ENCODE data around the gene KIRREL3. TPM values are rescaled to one million over a fixed set of nuclear protein-coding genes. Genes with fewer than 3 reads are reported as not detected.

KIRREL3 gene
- total RNA-seq, 5 donors from 2014 or later (not counting 1 experiment from before 2014, with no cell fraction given) = not detected

DNA sequence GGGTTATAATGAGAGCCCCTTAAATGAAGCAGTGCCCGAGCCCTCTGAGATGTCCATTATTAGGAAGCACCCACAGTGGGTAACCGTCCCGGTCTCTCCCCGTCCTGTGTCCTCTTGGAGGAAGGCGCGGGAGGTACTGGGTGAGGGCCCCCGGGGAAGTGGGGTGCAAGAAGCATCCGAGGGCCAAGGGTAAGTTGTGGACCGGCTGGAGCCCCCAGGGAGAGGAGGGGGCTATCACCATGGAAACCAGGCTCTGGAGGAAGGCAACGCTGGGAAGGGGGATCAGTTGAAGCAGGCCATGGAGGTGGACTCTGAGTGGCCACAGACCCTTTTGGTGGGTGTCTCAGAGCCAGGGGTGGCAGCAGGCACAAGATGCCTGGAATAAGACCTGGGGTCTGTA lies 471.5 kb downstream of the KIRREL3 start:
- H3K27ac ChIP-seq (ENCODE audit: low read length) = no peak overlapping the region
- H3K27me3 ChIP-seq (replicated peaks in 1 of 2; ENCODE audit: control insufficient read depth in 2 of 2, extremely low read depth in 1 of 2, insufficient read depth in 2 of 2, low read length in 1 of 2) = peaks cover 0 to 17% of the 10 kb centered on the region in 2 experiments
- H3K4me1 ChIP-seq (ENCODE audit: control insufficient read depth in 1 of 2, extremely low read depth in 1 of 2, insufficient read depth in 2 of 2, low read length in 2 of 2) = no peaks in the 10 kb centered on the region
- WGBS (ENCODE audit: insufficient coverage) = 70% methylated on average over 9 of the region's 10 CpGs
- ChIA-PET POLR2A (no interaction called here), CTCF (no interaction called here)
- no peaks in the 10 kb centered on the region for H3K36me3 ChIP-seq (ENCODE audit: control insufficient read depth in 2 of 2, extremely low read depth in 1 of 2, insufficient read depth in 1 of 2, low read length in 1 of 2)
- H3K4me3 ChIP-seq (ENCODE audit: control insufficient read depth in 1 of 2, extremely low read depth in 1 of 2, low read length in 1 of 2) = no peak overlapping the region
- H3K27ac Mint-ChIP-seq = no peak overlapping the region
- DNase-seq (no peak), ATAC-seq (replicated peaks in 1 of 4) (no peak)
- no peaks in the 10 kb centered on the region for H3K9me3 ChIP-seq
- H3K36me3 Mint-ChIP-seq = no peaks in the 10 kb centered on the region
- no peak overlapping the region for H3K4me3 Mint-ChIP-seq
- no peaks in the 10 kb centered on the region for H3K4me1 Mint-ChIP-seq
- peaks cover 8 to 9% of the 10 kb centered on the region in 2 donors for H3K27me3 Mint-ChIP-seq
- H3K9me3 Mint-ChIP-seq = no peaks in the 10 kb centered on the region

GRCh38 chr11:126528075-126528474 lies 472.5 kb downstream of the KIRREL3 start:
- Histone ChIP-seq H3K27me3 (replicated peaks in 1 of 2; ENCODE audit: control insufficient read depth in 2 of 2, extremely low read depth in 1 of 2, insufficient read depth in 2 of 2, low read length in 1 of 2) (peaks cover 0 to 16% of the 10 kb centered on the region in 2 experiments), H3K4me3 (ENCODE audit: control insufficient read depth in 1 of 2, extremely low read depth in 1 of 2, low read length in 1 of 2) (no peak overlapping the region), H3K27ac (ENCODE audit: low read length) (no peak overlapping the region), H3K4me1 (ENCODE audit: control insufficient read depth in 1 of 2, extremely low read depth in 1 of 2, insufficient read depth in 2 of 2, low read length in 2 of 2) (no peaks in the 10 kb centered on the region), H3K36me3 (ENCODE audit: control insufficient read depth in 2 of 2, extremely low read depth in 1 of 2, insufficient read depth in 1 of 2, low read length in 1 of 2) (no peaks in the 10 kb centered on the region), H3K9me3 (no peaks in the 10 kb centered on the region)
- Mint-ChIP-seq H3K27me3 (peaks cover 8 to 11% of the 10 kb centered on the region in 2 donors), H3K36me3 (no peaks in the 10 kb centered on the region), H3K4me1 (no peaks in the 10 kb centered on the region), H3K9me3 (no peaks in the 10 kb centered on the region), H3K4me3 (no peak overlapping the region), H3K27ac (no peak overlapping the region)
- POLR2A ChIA-PET = no interaction called here
- CTCF ChIA-PET = no interaction called here
- DNase-seq (no peak), ATAC-seq (replicated peaks in 1 of 4) (no peak)
- 33% methylated on average over 4 of the region's 5 CpGs for WGBS (ENCODE audit: insufficient coverage)

DNA sequence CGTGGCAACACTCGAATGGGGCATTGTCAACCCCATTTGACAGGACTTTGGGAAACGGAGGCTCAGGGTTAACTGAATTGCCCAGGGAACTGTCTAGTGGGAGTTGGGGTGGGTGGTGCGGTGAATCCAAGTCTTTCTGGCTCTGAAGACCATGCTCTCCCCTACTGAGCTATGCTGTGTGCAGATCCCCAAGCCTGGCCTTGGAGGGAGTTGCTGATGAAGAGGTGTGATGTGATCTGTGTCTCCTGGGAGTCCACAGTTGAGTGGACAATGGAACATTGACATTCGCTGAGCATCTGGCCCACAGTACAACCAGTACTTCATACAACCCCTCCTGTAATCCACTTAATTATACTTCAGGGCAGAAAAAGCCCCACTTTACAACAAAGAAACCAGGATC lies 472.9 kb downstream of the KIRREL3 start:
- CTCF ChIA-PET = no interaction called here
- Histone ChIP-seq H3K27me3 (replicated peaks in 1 of 2; ENCODE audit: control insufficient read depth in 2 of 2, extremely low read depth in 1 of 2, insufficient read depth in 2 of 2, low read length in 1 of 2) (peaks cover 0 to 16% of the 10 kb centered on the region in 2 experiments), H3K27ac (ENCODE audit: low read length) (no peak overlapping the region), H3K4me3 (ENCODE audit: control insufficient read depth in 1 of 2, extremely low read depth in 1 of 2, low read length in 1 of 2) (no peak overlapping the region), H3K4me1 (ENCODE audit: control insufficient read depth in 1 of 2, extremely low read depth in 1 of 2, insufficient read depth in 2 of 2, low read length in 2 of 2) (no peaks in the 10 kb centered on the region), H3K36me3 (ENCODE audit: control insufficient read depth in 2 of 2, extremely low read depth in 1 of 2, insufficient read depth in 1 of 2, low read length in 1 of 2) (no peaks in the 10 kb centered on the region), H3K9me3 (no peaks in the 10 kb centered on the region)
- POLR2A ChIA-PET = no interaction called here
- Mint-ChIP-seq H3K27ac (no peak overlapping the region), H3K36me3 (no peaks in the 10 kb centered on the region), H3K4me3 (no peak overlapping the region), H3K9me3 (no peaks in the 10 kb centered on the region), H3K27me3 (peaks cover 8 to 11% of the 10 kb centered on the region in 2 donors), H3K4me1 (no peaks in the 10 kb centered on the region)
- no CpG with 5 or more reads among the region's 5 CpGs for WGBS (ENCODE audit: insufficient coverage)
- no peak for DNase-seq
- ATAC-seq (replicated peaks in 1 of 4) = no peak

- POLR2A ChIA-PET = no interaction called here
- CTCF ChIA-PET = no interaction called here
Measured at GRCh38 chr11:126526471-126526870, 474.1 kb downstream of the KIRREL3 start.

GRCh38 chr11:126525702-126526101 lies 474.9 kb downstream of the KIRREL3 start:
- no peaks in the 10 kb centered on the region for H3K4me1 Mint-ChIP-seq
- Histone ChIP-seq H3K27ac (ENCODE audit: low read length) (no peak overlapping the region), H3K4me1 (ENCODE audit: control insufficient read depth in 1 of 2, extremely low read depth in 1 of 2, insufficient read depth in 2 of 2, low read length in 2 of 2) (no peaks in the 10 kb centered on the region), H3K9me3 (no peaks in the 10 kb centered on the region), H3K27me3 (replicated peaks in 1 of 2; ENCODE audit: control insufficient read depth in 2 of 2, extremely low read depth in 1 of 2, insufficient read depth in 2 of 2, low read length in 1 of 2) (peaks cover 0 to 26% of the 10 kb centered on the region in 2 experiments), H3K4me3 (ENCODE audit: control insufficient read depth in 1 of 2, extremely low read depth in 1 of 2, low read length in 1 of 2) (no peak overlapping the region), H3K36me3 (ENCODE audit: control insufficient read depth in 2 of 2, extremely low read depth in 1 of 2, insufficient read depth in 1 of 2, low read length in 1 of 2) (no peaks in the 10 kb centered on the region)
- POLR2A ChIA-PET = no interaction called here
- no CpG with 5 or more reads among the region's 4 CpGs for WGBS (ENCODE audit: insufficient coverage)
- DNase-seq (no peak), ATAC-seq (replicated peaks in 1 of 4) (no peak)
- CTCF ChIA-PET = no interaction called here
- no peaks in the 10 kb centered on the region for H3K9me3 Mint-ChIP-seq
- peaks cover 8 to 10% of the 10 kb centered on the region in 2 donors for H3K27me3 Mint-ChIP-seq
- no peak overlapping the region for H3K27ac Mint-ChIP-seq
- H3K4me3 Mint-ChIP-seq = no peak overlapping the region
- no peaks in the 10 kb centered on the region for H3K36me3 Mint-ChIP-seq

More at GRCh38 chr11:126526471-126526870, 474.1 kb downstream of the KIRREL3 start:
- ATAC-seq (replicated peaks in 1 of 4) (no peak), DNase-seq (no peak)
- H3K36me3 ChIP-seq (ENCODE audit: control insufficient read depth in 2 of 2, extremely low read depth in 1 of 2, insufficient read depth in 1 of 2, low read length in 1 of 2) = no peaks in the 10 kb centered on the region
- no peaks in the 10 kb centered on the region for H3K36me3 Mint-ChIP-seq
- H3K27ac Mint-ChIP-seq = no peak overlapping the region
- H3K27me3 Mint-ChIP-seq = peaks cover 8 to 11% of the 10 kb centered on the region in 2 donors
- H3K4me3 ChIP-seq (ENCODE audit: control insufficient read depth in 1 of 2, extremely low read depth in 1 of 2, low read length in 1 of 2) = no peak overlapping the region
- WGBS (ENCODE audit: insufficient coverage) = 68% methylated on average over 10 of the region's 10 CpGs
- H3K4me1 Mint-ChIP-seq = no peaks in the 10 kb centered on the region
- peaks cover 0 to 20% of the 10 kb centered on the region in 2 experiments for H3K27me3 ChIP-seq (replicated peaks in 1 of 2; ENCODE audit: control insufficient read depth in 2 of 2, extremely low read depth in 1 of 2, insufficient read depth in 2 of 2, low read length in 1 of 2)
- H3K4me3 Mint-ChIP-seq = no peak overlapping the region
- H3K9me3 ChIP-seq = no peaks in the 10 kb centered on the region
- H3K9me3 Mint-ChIP-seq = no peaks in the 10 kb centered on the region
- H3K4me1 ChIP-seq (ENCODE audit: control insufficient read depth in 1 of 2, extremely low read depth in 1 of 2, insufficient read depth in 2 of 2, low read length in 2 of 2) = no peaks in the 10 kb centered on the region
- H3K27ac ChIP-seq (ENCODE audit: low read length) = no peak overlapping the region

GRCh38 chr11:126525216-126525615 lies 475.4 kb downstream of the KIRREL3 start:
- ATAC-seq (replicated peaks in 1 of 4) = no peak
- no peak overlapping the region for H3K4me3 ChIP-seq (ENCODE audit: control insufficient read depth in 1 of 2, extremely low read depth in 1 of 2, low read length in 1 of 2)
- Mint-ChIP-seq H3K4me1 (no peaks in the 10 kb centered on the region), H3K27me3 (peaks cover 8 to 12% of the 10 kb centered on the region in 2 donors), H3K4me3 (no peak overlapping the region), H3K9me3 (no peaks in the 10 kb centered on the region), H3K27ac (no peak overlapping the region), H3K36me3 (no peaks in the 10 kb centered on the region)
- H3K9me3 ChIP-seq = no peaks in the 10 kb centered on the region
- no peaks in the 10 kb centered on the region for H3K36me3 ChIP-seq (ENCODE audit: control insufficient read depth in 2 of 2, extremely low read depth in 1 of 2, insufficient read depth in 1 of 2, low read length in 1 of 2)
- WGBS (ENCODE audit: insufficient coverage) = 87% methylated on average over 9 of the region's 10 CpGs
- peaks cover 0 to 26% of the 10 kb centered on the region in 2 experiments for H3K27me3 ChIP-seq (replicated peaks in 1 of 2; ENCODE audit: control insufficient read depth in 2 of 2, extremely low read depth in 1 of 2, insufficient read depth in 2 of 2, low read length in 1 of 2)
- H3K4me1 ChIP-seq (ENCODE audit: control insufficient read depth in 1 of 2, extremely low read depth in 1 of 2, insufficient read depth in 2 of 2, low read length in 2 of 2) = no peaks in the 10 kb centered on the region
- ChIA-PET POLR2A (no interaction called here), CTCF (no interaction called here)
- no peak for DNase-seq
- H3K27ac ChIP-seq (ENCODE audit: low read length) = no peak overlapping the region
